Colon (tissue), 2 donors: Measurements from ENCODE around the gene CCK.
"Not testable (repeated sequence)": the region's sequence is repeated elsewhere in the genome, so short reads cannot be mapped to it uniquely, and the experiment has no call there.

Experiments
- FAIRE-seq: peaks from 2 replicates; lab custom pipeline; 2012; peaks lifted over from hg19 to GRCh38; lab: Jason Lieb, UNC
- donor health status: control.
- donor health status: control.

Gene CCK, protein sequence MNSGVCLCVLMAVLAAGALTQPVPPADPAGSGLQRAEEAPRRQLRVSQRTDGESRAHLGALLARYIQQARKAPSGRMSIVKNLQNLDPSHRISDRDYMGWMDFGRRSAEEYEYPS

DNA sequence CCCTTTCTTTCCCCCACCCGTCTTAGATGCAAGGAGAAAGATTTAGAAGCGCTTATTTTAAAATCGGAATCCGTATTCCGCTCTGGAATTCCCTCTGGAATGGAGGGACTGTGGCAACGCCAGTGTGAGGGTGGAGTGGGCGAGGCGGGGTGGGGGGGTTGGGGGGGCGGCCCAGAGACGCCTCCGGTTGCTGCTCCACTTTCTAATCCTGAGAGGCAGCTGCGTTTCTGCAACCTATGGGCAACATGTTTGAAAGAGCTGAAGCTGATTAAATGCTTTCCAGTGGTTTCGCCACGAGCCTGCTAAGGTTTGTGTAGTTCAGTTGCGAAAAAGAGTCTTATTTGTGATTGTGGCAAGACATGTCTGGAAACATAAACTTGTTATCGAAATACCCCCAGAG is at the start of gene CCK:
Gene CCK (minus strand): TSS at position 101 of the 400 bp plus-strand sequence. CDS start 2,555 bp downstream, outside the sequence.
- no peak for FAIRE-seq

DNA sequence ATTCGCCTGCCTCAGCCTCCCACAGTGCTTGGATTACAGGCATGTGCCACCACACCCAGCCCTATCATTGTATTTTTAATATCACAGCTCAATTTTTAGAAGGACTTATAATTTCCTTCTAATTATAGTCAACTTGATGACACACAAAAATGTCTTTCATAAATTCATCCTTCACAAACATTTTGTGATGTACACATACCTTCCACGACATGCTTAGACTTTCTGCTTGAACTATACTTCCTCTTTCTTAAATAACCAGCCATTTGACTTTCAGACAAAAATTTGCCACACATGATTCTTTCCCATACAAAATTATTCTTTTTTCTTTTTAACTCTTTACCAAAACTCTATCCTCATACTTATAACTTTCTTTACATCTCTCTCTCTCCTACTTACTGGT is 48.4 kb upstream of the CCK start:
- FAIRE-seq = no peak

DNA sequence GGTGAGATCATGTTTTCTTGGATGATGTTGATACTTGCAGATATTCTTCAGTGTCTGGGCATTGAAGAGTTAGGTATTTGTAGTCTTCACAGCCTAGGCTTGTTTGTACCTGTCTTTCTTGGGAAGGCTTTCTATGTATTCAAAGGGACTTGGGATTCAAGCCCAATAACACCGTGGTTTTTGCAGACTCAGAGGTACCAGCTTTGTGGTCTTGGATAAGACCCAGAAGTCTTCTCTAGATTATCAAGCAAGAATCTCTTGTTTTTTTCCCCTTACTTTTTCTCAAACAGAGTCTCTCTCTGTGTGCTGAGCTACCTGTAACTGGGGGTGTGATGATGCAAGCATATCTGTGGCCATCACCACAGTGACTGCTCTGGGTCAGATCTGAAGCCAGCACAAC is 42.7 kb upstream of the CCK start:
- FAIRE-seq = no peak

DNA sequence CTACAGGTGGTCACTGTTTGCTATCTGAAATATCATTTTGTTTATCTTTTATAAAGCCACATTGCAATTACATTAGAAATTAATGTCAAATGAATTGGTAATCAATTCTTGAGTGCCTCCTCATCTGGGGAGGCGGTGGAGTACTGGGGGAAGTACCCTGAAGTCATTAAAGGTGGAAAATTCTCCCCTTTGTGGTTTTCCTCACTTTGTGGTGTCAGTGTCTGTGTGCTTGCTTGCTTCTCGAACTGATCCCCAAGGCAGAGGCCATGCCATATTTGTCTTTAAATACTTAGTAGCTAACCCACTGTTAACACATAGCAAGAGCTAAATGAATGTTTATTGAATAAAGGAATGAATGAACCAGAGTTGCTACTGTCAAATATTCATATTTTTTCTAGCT is 40.5 kb upstream of the CCK start:
- no peak for FAIRE-seq

DNA sequence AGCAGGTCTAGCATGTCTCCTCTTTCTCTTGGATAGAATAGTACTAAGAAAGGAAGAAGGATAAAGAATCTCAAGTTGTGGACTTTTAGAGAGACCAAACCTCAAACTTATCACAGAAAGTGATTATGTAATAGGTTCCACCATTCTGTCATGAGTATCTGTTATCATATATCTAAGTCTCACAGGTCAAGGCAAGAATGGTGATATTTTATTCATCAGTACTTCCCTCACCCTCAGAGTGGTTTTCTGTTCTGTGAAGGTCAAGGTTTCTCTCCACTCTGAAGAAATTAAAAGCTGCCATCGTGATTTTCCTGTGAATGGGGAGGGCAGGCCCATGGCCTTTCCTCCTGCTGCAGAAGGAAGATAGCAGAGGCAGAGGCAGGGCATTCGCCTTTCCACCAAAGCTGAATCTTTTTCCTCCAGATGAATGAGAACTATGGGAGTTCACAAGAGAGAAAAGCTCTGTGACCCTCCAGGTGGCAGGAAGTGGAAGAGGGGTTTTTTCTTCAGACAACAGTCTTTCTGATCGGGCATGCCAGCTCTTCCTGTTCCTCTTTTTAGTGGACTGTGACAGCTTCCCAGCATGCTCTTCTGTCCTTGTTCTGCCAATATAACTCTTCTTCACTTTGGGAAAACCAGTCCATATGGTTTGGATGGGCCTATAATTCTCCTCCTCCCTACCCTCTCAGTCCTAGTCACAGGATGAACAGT is 37.1 kb upstream of the CCK start:
- FAIRE-seq = no peak

DNA sequence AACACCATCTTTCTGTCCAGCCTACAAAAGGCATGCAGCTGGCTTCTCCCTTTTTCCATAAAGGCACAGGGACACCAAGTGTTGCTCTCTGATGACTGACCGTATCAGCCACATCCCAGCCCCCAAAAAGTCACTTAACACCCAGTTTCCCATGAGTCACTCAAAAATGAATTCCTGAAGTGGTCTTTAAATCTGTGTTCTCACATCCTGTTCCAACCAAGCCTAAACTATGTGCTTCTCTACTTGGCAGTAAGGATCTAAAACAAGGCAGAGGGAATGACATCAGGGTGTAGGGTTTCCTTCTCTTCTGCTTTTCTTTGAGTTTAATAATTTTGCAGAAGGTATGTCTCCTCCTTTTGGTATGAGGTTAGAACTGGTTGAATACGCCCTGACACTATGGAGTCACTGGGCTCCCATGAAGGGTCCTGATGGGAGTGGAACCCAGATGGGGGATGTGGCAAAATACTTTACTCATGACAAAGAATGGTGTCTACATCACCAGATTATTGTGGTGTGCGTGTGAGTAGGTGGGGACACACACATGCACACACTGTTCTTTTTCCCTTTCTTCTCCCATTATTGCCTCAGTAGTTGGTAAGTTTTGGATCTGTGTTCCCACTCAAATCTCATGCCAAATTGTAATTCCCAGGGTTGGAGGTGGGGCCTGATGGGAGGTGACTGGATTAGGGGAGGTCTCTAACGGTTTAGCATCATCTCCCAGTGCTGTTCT is 35.6 kb upstream of the CCK start:
- FAIRE-seq = no peak

DNA sequence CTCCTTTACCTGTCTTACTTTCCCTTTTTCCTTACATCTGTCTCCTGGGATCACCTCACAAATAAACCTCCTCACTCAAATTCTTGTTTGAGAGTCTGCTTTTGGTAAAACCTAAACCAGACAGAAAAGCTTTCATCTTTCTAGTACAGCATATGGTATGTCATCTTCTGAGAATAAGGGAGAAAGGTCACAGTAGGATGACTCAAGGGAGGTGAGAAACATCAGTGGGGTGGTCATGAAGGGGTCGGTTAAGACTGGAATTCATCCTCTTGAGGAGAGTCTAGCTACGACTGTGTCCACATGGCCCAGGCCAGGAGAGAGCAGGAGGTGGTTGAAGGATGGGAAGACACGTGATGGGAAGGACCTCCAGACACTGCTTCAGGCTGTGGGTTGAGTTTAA is 34.8 kb upstream of the CCK start:
- FAIRE-seq = no peak

DNA sequence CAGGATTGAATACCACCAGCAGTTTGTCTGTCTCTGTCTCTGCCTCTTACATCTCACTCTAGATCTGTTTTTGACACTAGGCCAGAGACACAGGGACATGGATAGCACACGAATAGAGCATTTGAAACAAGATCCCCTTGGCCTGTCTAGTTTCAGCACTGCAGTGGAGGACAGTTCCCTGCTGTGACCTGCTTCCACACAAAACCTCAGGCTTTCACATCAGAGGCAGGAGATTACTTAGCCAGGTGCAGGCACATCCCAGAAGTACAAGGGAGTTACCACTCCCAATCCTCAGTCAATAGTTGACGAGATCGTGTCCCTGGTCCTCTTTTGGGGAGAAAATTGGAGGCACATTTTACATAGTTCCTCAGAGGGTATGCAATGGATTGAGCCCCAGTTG is 34.0 kb upstream of the CCK start:
- no peak for FAIRE-seq

DNA sequence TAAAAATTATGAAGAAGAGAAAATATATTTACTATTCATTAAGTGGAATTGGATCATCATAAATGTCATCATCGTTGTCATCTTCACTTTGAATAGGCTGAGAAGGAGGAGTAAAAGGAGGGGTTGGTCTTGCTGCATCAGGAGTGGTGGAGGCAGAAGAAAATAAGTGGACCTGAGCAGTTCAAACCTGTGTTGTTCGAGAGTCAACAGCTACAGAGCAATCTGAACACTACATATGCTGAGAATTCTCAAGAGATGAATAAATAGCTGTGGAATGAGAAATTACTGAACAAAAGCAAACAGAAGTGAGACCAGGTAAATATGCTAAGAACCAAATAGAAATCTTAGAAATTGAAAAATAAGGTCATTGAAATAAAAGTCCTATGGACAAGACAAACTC is 32.3 kb upstream of the CCK start:
- no peak for FAIRE-seq

DNA sequence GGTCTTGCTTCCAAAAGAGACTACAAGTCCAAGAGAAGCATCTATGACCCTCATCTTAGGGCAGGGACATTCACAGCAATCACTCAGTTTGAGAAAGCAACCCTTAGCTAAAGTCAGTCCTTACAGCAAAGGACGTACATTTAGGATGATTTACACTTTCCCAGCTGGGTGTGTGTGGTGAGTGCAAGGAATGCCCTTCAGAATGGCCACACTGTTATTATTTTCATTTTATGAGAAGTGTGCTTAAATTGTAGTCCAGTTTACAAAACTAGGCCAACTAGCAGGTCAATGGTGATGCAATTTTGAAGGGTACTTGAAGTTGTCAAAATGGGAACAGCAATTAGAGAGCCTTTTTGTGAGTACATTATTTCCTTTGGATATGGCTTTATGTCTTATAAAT is 26.0 kb upstream of the CCK start:
- FAIRE-seq = no peak

DNA sequence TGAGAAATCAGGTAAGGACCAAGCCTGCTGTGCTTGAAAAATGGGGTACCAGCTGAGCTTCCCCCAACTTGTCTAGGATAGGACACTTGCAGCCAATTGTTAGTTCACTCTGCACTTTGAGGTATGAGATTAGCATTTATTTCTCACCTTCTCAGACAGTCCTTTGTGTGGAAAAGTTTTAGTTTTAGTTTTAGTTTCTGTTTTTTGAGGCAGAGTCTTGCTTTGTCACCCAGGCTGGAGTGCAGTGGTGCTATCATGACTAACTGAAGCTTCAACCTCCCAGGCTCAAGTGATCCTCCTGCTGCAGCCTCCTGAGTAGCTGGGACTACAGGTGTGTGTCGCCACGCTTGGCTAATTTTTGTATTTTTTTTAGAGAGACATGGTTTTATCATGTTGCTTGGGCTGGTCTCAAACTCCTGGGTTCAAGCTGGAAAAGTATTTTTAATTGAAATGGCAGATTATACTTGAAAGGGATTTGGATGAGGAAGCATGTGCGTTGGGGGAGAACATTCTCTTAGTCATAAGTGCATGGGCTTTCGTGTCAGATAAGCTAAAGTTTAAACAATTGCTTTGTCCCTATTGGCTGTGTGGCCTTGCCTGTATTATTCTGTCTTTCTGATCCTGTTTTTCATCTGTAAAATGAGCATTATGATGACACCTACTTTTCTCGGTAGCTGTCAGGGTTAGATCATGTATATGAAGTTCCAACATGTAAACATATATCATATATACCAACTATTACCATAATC is 25.2 kb upstream of the CCK start:
- no peak for FAIRE-seq

DNA sequence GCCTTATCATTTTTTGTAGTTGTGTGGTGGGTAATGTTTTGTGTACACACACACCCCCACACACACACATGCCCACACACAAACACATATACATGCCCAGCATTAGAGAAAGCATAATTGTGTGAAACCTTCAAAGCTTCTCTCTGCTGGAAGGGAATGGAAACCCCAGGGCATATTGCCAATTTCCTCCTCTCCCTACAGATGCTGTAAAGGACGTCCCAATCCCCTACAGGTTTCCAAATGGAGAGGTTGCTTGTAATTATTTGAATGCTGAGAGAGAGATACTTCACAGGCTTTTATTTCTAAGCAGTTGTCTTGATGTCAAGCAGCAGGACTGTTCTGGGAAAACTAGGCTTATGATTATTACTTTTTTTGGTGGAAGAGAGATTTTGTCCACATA is 23.0 kb upstream of the CCK start:
- no peak for FAIRE-seq

DNA sequence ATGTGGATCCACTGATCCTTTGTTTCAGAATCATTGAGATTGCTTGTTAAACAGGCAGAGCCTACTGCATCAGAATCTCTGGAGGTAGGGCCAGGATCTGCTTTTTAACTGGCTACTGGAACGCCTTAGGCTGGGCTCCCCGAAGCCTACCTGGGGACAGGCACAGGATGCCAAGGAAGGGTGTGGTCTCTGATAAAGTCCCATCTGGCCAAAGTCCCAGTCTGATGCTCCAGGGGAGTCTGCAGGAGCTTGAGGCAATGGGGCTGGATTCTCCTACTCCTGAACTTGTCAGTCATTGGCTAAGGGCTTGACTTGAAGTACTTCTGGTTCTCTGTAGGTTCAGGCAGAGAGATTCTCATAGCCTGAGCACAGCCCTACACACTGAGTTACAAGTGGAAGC is 22.4 kb upstream of the CCK start:
- no peak for FAIRE-seq

DNA sequence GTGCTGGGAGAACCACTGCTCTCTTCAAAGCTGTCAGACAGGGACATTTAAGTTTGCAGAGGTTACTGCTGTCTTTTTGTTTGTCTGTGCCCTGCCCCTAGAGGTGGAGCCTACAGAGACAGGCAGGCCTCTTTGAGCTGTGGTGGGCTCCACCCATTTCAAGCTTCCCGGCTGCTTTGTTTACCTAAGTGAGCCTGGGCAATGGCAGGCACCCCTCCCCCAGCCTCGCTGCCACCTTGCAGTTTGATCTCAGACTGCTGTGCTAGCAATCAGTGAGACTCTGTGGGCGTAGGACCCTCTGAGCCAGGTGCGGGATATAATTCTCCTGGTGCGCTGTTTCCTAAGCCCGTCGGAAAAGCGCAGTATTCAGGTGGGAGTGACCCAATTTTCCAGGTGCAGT is 21.4 kb upstream of the CCK start:
- not testable (repeated sequence) for FAIRE-seq

DNA sequence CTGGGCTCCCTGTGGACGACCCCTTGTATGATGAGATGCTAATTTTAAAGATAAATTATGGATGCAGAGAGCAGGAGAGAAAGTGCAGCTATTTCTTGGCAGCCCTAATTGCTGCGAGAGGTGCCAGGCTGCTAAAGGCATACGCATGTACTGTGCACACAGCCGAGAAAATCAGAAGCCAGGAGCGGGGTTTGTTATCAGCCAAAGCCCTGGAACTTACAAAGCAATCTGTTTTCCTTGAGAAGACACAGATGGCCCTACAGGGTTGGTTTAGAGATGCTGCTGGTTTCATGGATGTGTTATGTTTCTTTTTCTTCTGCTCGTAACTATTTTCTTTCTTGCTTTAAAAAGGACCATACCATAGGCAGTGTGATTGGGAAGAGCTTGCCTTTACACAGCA is 11.7 kb upstream of the CCK start:
- FAIRE-seq = no peak

DNA sequence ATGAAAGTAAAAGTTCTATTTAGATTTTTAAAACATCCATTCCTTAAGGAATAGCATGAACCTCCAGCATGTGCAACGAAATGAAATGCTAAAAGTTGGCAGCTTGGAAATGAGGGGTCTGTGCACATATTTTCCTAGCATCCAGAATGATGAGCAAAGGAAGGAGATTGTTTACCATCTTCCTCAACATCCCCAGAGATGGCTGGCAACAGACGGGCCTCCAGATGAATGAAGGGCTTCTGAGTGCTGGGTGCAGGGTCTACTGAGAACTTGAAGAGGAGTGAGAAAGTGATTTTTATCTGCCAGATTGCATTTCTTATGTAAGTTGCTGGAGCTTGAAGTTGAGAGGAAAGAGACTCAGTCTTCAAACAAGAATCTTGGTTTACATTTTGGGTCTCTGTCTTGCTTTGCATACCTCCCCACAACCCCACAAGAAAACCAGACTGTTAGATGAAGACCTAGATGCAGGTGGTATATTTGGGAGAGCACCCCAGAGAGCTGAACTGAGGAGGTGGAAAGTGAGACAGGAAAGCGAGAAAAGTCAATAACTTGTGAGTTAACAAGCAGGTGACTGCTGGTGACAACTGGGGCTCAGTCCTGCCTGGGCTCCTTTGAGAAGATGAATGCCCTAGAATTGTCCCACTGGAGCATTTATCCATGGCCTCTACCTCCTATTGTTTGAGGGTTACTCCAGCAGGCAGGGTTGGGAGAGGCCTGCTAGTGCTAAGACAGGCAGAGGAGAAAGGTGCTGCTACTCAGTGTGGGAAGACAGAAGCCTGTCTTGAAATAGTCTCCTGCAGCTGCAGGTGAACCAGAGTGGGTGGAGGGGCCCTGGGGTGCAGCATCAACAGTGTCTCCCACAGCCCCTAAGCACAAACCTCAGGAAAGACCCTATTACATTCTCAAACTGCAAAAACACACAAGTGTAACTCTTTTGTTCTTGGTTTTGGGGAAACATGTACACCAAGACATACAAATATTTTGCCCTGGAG is 10.5 kb upstream of the CCK start:
- FAIRE-seq = no peak

DNA sequence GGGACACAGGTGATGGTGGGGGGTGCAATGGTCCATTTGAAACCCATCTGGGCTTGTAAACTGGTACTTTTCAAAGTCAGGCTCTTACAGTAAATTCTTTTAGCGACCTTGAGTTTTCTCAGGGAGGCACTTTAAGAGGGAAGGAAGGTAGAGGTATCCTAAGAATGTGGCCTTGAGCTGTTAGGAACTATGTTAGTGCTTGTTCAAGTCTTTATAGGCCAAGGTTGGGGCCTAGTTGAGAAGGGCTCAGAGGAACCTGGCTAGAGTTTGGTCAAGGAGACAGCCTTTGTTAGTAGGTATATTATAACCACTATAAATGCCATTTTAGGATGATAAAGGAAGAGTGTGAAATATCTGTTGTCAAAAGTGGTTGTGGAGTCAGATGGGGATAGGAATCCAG is 9.2 kb upstream of the CCK start:
- FAIRE-seq = no peak

DNA sequence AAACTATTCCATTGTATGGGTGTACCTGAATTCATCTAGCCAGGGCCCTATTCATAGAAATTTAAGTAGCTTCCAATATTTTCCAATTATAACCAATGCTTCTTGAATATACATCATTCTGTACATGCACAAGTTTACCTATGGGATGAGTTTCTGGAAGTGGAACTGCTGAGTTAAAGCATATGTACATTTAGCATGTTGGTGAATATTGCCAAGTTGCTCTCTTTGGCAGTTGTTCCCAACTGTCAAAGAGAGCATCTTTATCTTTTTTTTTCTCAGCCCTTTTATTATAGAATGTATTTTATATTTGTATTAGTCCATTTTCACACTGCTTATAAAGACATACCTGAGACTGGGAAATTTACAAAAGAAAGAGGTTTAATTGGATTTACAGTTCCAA is 8.3 kb upstream of the CCK start:
- FAIRE-seq = no peak

DNA sequence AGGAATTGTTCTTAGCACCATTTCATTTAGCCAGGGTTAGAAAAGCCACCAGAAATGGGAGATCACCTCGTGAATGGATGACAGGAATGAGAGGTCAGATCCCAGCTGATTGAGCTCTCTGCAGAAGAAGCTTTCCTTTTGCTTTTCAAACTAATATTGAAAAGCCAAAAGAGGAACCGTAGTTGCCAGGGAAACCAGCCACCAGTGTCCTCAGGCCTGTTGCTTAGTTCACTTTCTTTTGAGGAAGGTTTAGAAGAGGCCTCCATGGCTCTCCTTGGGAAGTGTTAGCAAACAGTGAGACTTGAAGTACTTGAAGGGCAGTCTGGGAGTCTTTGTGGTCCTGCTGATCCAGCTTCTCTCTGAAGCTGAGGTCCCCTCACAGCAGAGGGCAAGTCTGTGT is 7.4 kb upstream of the CCK start:
- FAIRE-seq = no peak

DNA sequence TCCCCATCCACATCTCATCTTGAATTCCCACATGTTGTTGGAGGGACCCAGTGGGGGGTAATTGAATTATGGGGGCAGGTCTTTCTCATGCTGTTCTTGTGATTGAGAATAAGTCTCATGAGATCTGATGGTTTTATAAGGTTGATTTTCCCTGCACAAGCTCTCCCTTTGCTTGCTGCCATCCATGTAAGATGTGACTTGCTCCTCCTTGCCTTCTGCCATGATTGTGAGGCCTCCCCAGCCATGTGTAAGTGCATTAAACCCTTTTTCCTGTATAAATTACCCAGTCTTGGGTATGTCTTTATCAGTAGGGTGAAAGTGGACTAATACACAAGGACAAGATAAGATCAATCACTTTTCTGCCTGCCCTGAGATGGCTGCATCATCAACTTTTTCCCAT is 5.8 kb upstream of the CCK start:
- no peak for FAIRE-seq

DNA sequence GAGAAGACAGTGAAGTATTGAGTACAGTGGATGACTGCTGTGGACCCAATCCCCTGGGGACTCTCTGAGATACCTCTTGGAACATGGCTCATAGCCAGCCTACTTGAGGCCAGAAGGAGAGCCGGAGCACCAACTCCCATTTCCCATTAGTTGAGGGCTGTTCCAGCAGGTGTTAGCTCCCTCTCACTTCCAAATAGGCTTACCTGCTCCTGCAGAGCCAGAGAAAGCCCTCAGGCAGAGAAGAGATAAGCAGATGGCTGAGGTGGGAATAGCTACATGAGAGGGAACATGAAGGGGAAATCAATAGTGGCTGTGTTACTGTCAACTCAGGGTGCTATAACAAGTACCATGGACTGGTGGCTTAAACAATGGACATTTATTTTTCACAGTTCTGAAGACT is 4.6 kb upstream of the CCK start:
- FAIRE-seq = no peak

DNA sequence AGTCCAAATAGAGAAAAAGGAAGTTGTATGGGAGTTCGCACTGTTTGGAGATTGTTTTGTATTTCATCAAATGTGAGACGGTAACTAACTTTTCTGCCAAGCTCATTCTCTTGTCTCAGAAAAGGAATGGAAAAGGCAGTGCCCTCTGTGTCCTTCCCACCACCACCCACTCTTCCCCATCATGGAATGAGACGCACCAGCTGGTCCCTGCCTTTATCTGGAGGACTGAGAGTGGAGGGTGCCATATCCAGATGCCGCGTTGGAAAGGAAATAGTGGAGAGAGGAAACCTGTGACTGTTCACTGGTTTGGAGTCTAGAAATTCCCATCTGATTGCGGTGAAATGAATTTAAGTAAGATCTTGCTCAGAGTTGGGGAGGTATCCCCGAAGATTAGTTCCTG is 3.7 kb upstream of the CCK start:
- FAIRE-seq = no peak
